Mesenchymal stem cell (in vitro differentiated cells and primary cell): ENCODE results near the gene CD9.

Experiments used
- DNase-seq: peaks from one replicate; pipeline ENCODE4 v3.0.0-alpha.2; 2013
- H2AFZ ChIP-seq: one replicate; pipeline ENCODE4 v1.6.1; 2013; ENCODE audit warnings: low read depth, mild to moderate bottlenecking, control low read depth, inconsistent platforms, low read length, moderate library complexity
- H2AK5ac ChIP-seq: 2 replicates; pipeline ENCODE4 v1.6.1; 2013; ENCODE audit warnings: low read length, moderate library complexity, mild to moderate bottlenecking, inconsistent platforms; ENCODE audit not compliant: severe bottlenecking
- H2BK120ac ChIP-seq: one replicate; pipeline ENCODE4 v1.6.1; 2013; ENCODE audit warnings: low read depth, mild to moderate bottlenecking, inconsistent platforms, low read length, moderate library complexity
- H2BK12ac ChIP-seq, 2 experiments: one replicate each; pipeline ENCODE4 v1.6.1; 2013; ENCODE audit warnings: inconsistent platforms in 2 of 2, low read length in 2 of 2, mild to moderate bottlenecking in 2 of 2, moderate library complexity in 2 of 2, control low read depth in 1 of 2
- H2BK15ac ChIP-seq: one replicate; pipeline ENCODE4 v1.6.1; 2013; ENCODE audit warnings: mild to moderate bottlenecking, low read depth, inconsistent platforms; ENCODE audit not compliant: poor library complexity, severe bottlenecking
- H2BK5ac ChIP-seq: 2 replicates; pipeline ENCODE4 v1.6.1; 2013; ENCODE audit warnings: low read depth, mild to moderate bottlenecking, low read length, control low read depth, inconsistent platforms; ENCODE audit not compliant: poor library complexity, severe bottlenecking
- H3K14ac ChIP-seq, 2 experiments: one replicate each; pipeline ENCODE4 v1.6.1; 2013; ENCODE audit warnings: inconsistent platforms in 2 of 2, low read length in 2 of 2, control low read depth in 1 of 2, mild to moderate bottlenecking in 1 of 2, moderate library complexity in 1 of 2
- H3K18ac ChIP-seq, 2 experiments: one replicate each; pipeline ENCODE4 v1.6.1; 2013; ENCODE audit warnings: inconsistent platforms in 2 of 2, low read length in 2 of 2, control low read depth in 1 of 2, low read depth in 1 of 2, mild to moderate bottlenecking in 1 of 2
- H3K23ac ChIP-seq, 2 experiments: one replicate each; pipeline ENCODE4 v1.6.1; 2013; ENCODE audit warnings: inconsistent platforms in 2 of 2, low read length in 2 of 2, mild to moderate bottlenecking in 2 of 2, moderate library complexity in 2 of 2, control low read depth in 1 of 2
- H3K27ac ChIP-seq: 2 replicates; pipeline ENCODE4 v1.5.1; 2013; ENCODE audit warnings: mild to moderate bottlenecking, moderate library complexity, low read length, control low read depth, inconsistent platforms; ENCODE audit not compliant: poor library complexity, severe bottlenecking
- H3K27me3 ChIP-seq, 2 experiments: 2 replicates each; pipeline versions ENCODE4 v1.6.1 to v1.7.0; 2013; ENCODE audit warnings: low read length in 2 of 2, mild to moderate bottlenecking in 2 of 2, moderate library complexity in 2 of 2, control low read depth in 1 of 2, inconsistent platforms in 1 of 2; ENCODE audit not compliant: control insufficient read depth in 1 of 2, insufficient read depth in 1 of 2
- H3K36me3 ChIP-seq, 2 experiments: 2 replicates each; pipeline versions ENCODE4 v1.6.1 to v1.7.0; 2013; ENCODE audit warnings: low read length in 2 of 2, control low read depth in 1 of 2, inconsistent platforms in 1 of 2, low read depth in 1 of 2, mild to moderate bottlenecking in 1 of 2; ENCODE audit not compliant: insufficient read depth in 2 of 2, control insufficient read depth in 1 of 2
- H3K4ac ChIP-seq, 2 experiments: one replicate each; pipeline ENCODE4 v1.6.1; 2013; ENCODE audit warnings: inconsistent platforms in 2 of 2, low read length in 2 of 2, mild to moderate bottlenecking in 2 of 2, moderate library complexity in 2 of 2, control low read depth in 1 of 2, low read depth in 1 of 2
- H3K4me1 ChIP-seq: 2 replicates; pipeline ENCODE4 v1.6.1; 2013; ENCODE audit warnings: low read depth, low read length, control low read depth; ENCODE audit not compliant: control insufficient read depth, insufficient read depth
- H3K4me2 ChIP-seq: 2 replicates; pipeline ENCODE4 v1.6.1; 2013; ENCODE audit warnings: low read length, mild to moderate bottlenecking, inconsistent platforms; ENCODE audit not compliant: poor library complexity, severe bottlenecking
- H3K4me3 ChIP-seq, 2 experiments: 2 replicates each; pipeline versions ENCODE4 v1.5.1 to v1.7.0; 2013; ENCODE audit warnings: low read length in 2 of 2, mild to moderate bottlenecking in 2 of 2, control low read depth in 1 of 2, low read depth in 1 of 2; ENCODE audit not compliant: insufficient read depth in 1 of 2
- H3K79me1 ChIP-seq: replicated peaks from 2 replicates; pipeline ENCODE4 v1.6.1; 2013; ENCODE audit warnings: mild to moderate bottlenecking, control low read depth, low read length, inconsistent platforms; ENCODE audit not compliant: poor library complexity, severe bottlenecking
- H3K9ac ChIP-seq: 2 replicates; pipeline ENCODE4 v1.7.0; 2013; ENCODE audit warnings: mild to moderate bottlenecking, low read length, moderate library complexity
- H3K9me3 ChIP-seq: 2 replicates; pipeline ENCODE4 v1.7.0; 2013; ENCODE audit warnings: mild to moderate bottlenecking, low read length; ENCODE audit not compliant: control insufficient read depth
- H4K8ac ChIP-seq: one replicate; pipeline ENCODE4 v1.6.1; 2013; ENCODE audit warnings: inconsistent platforms, mild to moderate bottlenecking, low read length, moderate library complexity
- H4K91ac ChIP-seq: one replicate; pipeline ENCODE4 v1.6.1; 2013; ENCODE audit warnings: mild to moderate bottlenecking, low read length, inconsistent platforms
- WGBS: methylation state at CpG from one replicate; pipeline ENCODE4 v1.1.7; 2013; ENCODE audit warnings: mixed read lengths; 5-methylcytosine and 5-hydroxymethylcytosine counted together

CD9 gene

GRCh38 chr12:6181166-6181565 is 19.0 kb upstream of the CD9 start:
- peak overlapping the region; percentile 86 for H4K8ac ChIP-seq
- H3K9me3 ChIP-seq: no peaks in the 10 kb centered on the region
- no peak overlapping the region for H2AFZ ChIP-seq
- no peak overlapping the region for H2BK120ac ChIP-seq
- WGBS: 53% methylated on average over 1 of the region's 1 CpG
- no peak overlapping the region for H3K4me3 ChIP-seq
- no peak overlapping the region for H3K27ac ChIP-seq
- peaks cover 44% of the 10 kb centered on the region for H3K4me1 ChIP-seq
- no peaks in the 10 kb centered on the region for H3K79me1 ChIP-seq
- H3K36me3 ChIP-seq: no peaks in the 10 kb centered on the region
- H3K23ac ChIP-seq: no peak overlapping the region
- no peak overlapping the region for H2BK5ac ChIP-seq
- H3K27me3 ChIP-seq: no peaks in the 10 kb centered on the region
- H2BK15ac ChIP-seq: no peak overlapping the region
- no peak overlapping the region for H3K4me2 ChIP-seq
- H3K18ac ChIP-seq: peak overlapping the region; percentile 84 to 94
- peak overlapping the region; percentile 91 to 99 for H2BK12ac ChIP-seq
- DNase-seq: no peak
- no peak overlapping the region for H3K14ac ChIP-seq
- no peak overlapping the region for H2AK5ac ChIP-seq
- peak overlapping the region; percentile 75 to 93 for H3K4ac ChIP-seq
- peak overlapping the region; percentile 12 for H3K9ac ChIP-seq
- H4K91ac ChIP-seq: peak overlapping the region; percentile 74

GRCh38 chr12:6181583-6182278 is 18.5 kb upstream of the CD9 start:
- no peaks in the 10 kb centered on the region for H3K27me3 ChIP-seq
- no peak overlapping the region for H3K4me2 ChIP-seq
- peak overlapping the region; percentile 23 for H2AK5ac ChIP-seq
- H3K79me1 ChIP-seq: no peaks in the 10 kb centered on the region
- peak overlapping the region; percentile 75 to 93 for H3K4ac ChIP-seq
- peak overlapping the region; percentile 91 to 99 for H2BK12ac ChIP-seq
- H4K8ac ChIP-seq: peak overlapping the region; percentile 86
- no peak overlapping the region for H3K4me3 ChIP-seq
- H3K14ac ChIP-seq: peak overlapping the region in 1 of 2 experiments; percentile 86
- H3K27ac ChIP-seq: peak overlapping the region; percentile 36
- H3K9ac ChIP-seq: peak overlapping the region; percentile 69
- peak overlapping the region; percentile 5 for H2BK5ac ChIP-seq
- peak overlapping the region; percentile 74 for H4K91ac ChIP-seq
- peak; percentile 50 for DNase-seq
- no peaks in the 10 kb centered on the region for H3K9me3 ChIP-seq
- peak overlapping the region; percentile 6 for H2AFZ ChIP-seq
- H3K18ac ChIP-seq: peak overlapping the region; percentile 94 to 98
- peaks cover 45% of the 10 kb centered on the region for H3K4me1 ChIP-seq
- H2BK15ac ChIP-seq: peak overlapping the region; percentile 66
- peak overlapping the region; percentile 22 for H2BK120ac ChIP-seq
- H3K23ac ChIP-seq: peak overlapping the region in 1 of 2 experiments; percentile 57
- WGBS: 61% methylated on average over 17 of the region's 17 CpGs
- H3K36me3 ChIP-seq: no peaks in the 10 kb centered on the region

- H2AFZ ChIP-seq: peak overlapping the region; percentile 6
- peaks cover 45% of the 10 kb centered on the region for H3K4me1 ChIP-seq
- no peak overlapping the region for H3K14ac ChIP-seq
- peak overlapping the region; percentile 86 for H4K8ac ChIP-seq
- H2BK120ac ChIP-seq: peak overlapping the region; percentile 22
- no peak overlapping the region for H2AK5ac ChIP-seq
- peak overlapping the region in 1 of 2 experiments; percentile 93 for H3K4ac ChIP-seq
- no peaks in the 10 kb centered on the region for H3K27me3 ChIP-seq
- H2BK12ac ChIP-seq: peak overlapping the region; percentile 95 to 99
- H3K9ac ChIP-seq: peak overlapping the region; percentile 69
- H3K9me3 ChIP-seq: no peaks in the 10 kb centered on the region
- peak overlapping the region; percentile 5 for H2BK5ac ChIP-seq
- H3K4me2 ChIP-seq: peak overlapping the region; percentile 44
- H3K18ac ChIP-seq: peak overlapping the region; percentile 94 to 98
- 60% methylated on average over 19 of the region's 19 CpGs for WGBS
- H3K23ac ChIP-seq: no peak overlapping the region
- peak overlapping the region in 1 of 2 experiments; percentile 14 for H3K4me3 ChIP-seq
- H3K27ac ChIP-seq: peak overlapping the region; percentile 36
- H4K91ac ChIP-seq: peak overlapping the region; percentile 74
- DNase-seq: peak; percentile 93
- no peaks in the 10 kb centered on the region for H3K79me1 ChIP-seq
- H3K36me3 ChIP-seq: no peaks in the 10 kb centered on the region
- H2BK15ac ChIP-seq: no peak overlapping the region
Observed at GRCh38 chr12:6182279-6182898, 17.8 kb upstream of the CD9 start.

GRCh38 chr12:6183689-6184428 is 16.3 kb upstream of the CD9 start:
- Histone ChIP-seq H3K4me2 (no peak overlapping the region), H3K27me3 (peaks cover 1 to 5% of the 10 kb centered on the region in 2 experiments), H3K79me1 (no peaks in the 10 kb centered on the region), H3K9me3 (no peaks in the 10 kb centered on the region), H3K27ac (no peak overlapping the region), H3K4me3 (no peak overlapping the region), H2BK15ac (peak overlapping the region; percentile 60), H2BK12ac (peak overlapping the region; percentile 19 to 80), H2AK5ac (no peak overlapping the region), H3K4ac (peak overlapping the region; percentile 45 to 49), H3K9ac (peak overlapping the region; percentile 42), H3K4me1 (peaks cover 42% of the 10 kb centered on the region), H2BK120ac (no peak overlapping the region), H3K14ac (no peak overlapping the region), H4K91ac (peak overlapping the region; percentile 92), H2BK5ac (no peak overlapping the region), H4K8ac (peak overlapping the region; percentile 89), H3K23ac (no peak overlapping the region), H3K18ac (peak overlapping the region; percentile 25 to 52), H3K36me3 (no peaks in the 10 kb centered on the region), H2AFZ (no peak overlapping the region)
- peak; percentile 57 for DNase-seq
- 86% methylated on average over 5 of the region's 7 CpGs for WGBS
